Hematopoietic multipotent progenitor cell treated with erythropoietin and hydrocortisone succinate and interleukin-3 and kit ligand, for 8 days (in vitro differentiated cells): ENCODE data around the gene SLAMF1.

Experiments
- DNase-seq: peaks from one replicate; pipeline ENCODE4 v3.0.0-alpha.2; 2015

Gene SLAMF1

DNA sequence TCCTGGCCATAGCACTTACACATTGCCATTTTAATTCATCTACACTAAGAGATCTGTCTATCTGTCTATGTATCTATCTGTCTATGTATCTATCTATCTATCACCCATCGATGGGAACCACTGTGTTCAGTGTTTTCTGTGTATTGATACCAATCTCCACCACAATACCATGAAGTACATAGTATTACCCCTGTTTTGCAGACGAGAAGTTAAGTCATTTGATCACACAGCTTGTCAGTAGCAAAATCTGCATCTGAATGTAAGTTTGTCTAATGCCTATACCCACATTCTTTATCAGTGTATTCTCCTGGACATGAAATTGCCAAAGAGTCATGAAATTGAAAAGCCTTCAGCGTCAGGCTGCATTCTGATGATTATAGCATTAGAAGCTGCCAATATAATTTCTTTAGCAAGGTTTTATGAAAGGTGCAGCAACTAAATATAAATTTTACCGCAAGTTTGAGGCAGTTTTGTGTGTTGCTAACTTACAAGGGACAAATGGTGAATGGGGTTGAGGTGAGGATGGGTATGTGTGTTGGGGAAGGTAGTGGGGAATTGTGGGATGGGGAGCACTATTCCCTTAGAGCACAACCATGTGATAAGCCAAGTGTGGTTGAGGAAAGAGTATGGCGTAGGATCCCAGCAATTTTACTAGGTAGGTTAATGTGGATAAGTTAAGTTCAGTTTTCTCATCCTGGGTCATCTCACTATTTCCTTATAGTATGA is 24.2 kb downstream of the SLAMF1 start:
- no peak for DNase-seq

DNA sequence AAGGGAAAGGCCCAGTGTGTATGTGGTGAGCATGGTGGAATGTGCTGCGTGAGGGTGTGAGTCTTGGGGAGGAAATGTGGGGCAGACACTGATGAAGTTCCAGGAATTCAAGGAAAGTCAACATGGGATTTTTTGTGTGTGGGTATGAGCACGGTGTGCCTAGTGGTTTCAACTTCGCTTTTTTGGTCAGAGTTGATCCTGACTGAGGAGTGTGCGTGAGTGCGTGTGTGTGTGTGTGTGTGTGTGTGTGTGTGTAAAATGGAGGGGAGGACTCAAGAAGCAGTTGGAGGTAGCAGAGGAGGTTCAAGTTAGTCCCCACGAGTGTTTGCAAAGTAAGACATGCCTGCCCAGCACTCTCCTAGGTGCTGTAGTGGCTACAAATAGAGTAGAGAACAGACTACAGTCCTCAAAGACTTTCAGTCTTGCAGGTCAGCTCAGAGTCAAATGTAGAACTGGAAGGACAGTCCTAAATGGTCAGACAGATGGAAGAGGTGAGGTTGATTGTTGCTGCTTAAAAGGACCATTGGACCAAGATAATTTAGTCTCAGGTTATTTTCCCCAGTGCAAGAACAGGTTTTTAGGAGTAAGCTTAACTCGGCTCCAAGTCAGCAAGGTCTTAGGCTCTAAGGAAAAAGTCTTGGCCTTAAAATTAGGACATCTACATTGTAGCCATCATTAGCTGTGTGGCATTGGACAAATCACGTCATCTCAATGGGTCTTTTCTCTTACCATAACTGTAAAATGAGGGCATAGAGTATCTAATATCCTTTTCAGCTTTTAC is 25.0 kb downstream of the SLAMF1 start:
- DNase-seq = no peak

DNA sequence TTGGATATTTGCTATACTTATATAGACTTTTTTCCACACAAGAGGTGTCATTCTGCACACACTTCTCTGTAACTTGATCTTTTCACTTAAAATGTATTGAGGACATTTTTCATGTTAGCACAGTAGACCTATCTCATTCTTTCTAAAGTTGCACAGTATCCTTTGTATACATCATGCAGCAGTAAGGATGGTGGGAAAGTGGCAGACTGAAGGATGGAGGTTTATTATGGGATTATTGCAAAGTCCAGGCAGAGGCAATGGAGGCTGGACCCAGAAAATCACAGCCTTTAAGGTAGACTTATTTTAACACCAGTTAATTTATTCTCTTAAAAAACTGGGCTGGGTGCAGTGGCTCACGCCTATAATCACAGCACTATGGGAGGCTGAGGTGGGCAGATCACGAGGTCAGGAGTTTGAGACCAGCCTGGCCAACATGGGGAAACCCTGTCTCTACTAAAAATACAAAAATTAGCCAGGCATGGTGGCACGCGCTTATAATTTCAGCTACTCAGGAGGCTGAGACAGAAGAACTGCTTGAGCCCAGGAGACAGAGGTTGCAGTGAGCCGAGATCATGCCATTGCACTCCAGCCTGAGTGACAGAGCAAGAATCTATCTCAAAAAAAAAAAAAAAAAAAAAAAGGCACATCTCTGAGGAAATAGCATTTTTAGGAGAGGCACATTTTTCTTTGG is 25.8 kb downstream of the SLAMF1 start:
- no peak for DNase-seq

DNA sequence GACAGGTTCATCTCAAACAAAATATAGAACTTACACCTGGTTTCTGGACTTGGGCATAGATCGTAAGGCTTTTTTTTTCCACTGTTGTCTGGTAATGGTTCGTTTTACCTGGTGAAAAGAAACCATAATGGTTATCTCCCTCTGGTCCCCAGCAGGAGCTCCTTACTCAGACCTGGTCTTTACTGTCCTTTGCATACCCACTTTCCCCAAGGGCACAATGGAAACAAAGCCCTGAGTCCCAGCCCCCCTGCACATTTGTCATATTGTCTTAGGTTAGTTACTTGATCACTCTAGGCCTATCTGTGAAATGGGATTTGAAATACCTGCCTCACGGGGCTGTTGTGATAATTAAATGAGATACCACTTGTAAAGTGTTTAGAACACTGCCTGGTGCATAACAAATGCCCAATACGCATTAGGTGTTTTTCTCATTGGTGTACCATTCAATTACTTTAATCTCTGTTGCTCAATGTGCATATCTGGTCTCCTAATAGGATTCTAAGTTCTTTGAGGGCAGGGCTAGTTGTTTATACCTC is 27.0 kb downstream of the SLAMF1 start:
- no peak for DNase-seq

DNA sequence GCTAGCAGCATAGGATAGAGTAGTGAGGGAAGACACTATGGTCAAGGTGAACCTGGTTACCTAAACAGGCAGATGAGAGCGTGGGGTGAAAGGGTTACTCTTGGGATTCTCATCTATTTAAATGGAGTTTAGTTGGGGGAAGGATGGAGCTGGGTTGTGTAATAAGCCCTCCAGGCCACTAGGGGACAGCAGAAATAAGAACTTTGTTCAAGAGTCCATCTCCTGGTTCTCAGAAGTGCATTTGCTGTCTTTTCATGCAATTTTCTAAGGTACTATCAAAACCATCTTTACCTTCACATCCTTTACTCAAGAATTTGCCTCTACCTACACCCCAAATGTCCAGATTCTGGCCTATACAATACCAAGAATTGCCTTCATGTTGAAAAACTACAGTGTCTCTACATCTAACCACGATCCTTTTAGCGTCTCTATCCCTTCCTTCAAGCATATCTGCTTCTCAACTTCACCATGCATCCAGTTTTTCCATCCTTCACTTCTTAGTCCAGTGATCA is 28.0 kb downstream of the SLAMF1 start:
- peak; percentile 48 for DNase-seq

DNA sequence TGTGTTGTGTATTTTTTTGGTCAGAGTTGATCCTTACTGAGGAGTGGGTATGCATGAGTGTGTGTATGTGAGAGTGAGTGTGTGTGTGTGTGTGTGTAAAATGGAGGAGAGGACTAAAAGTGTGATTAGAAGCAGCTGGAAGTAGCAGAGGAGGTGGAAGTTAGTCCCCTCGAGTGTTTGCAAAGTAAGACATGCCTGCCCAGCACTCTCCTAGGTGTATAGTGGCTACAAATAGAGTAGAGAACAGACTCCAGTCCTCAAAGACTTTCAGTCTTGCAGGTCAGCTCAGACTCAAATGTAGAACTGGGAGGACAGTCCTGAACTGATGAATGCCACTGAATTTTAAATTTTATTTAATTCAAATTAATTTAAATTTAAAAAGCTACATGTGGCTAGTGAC is 28.5 kb downstream of the SLAMF1 start:
- DNase-seq = no peak

DNA sequence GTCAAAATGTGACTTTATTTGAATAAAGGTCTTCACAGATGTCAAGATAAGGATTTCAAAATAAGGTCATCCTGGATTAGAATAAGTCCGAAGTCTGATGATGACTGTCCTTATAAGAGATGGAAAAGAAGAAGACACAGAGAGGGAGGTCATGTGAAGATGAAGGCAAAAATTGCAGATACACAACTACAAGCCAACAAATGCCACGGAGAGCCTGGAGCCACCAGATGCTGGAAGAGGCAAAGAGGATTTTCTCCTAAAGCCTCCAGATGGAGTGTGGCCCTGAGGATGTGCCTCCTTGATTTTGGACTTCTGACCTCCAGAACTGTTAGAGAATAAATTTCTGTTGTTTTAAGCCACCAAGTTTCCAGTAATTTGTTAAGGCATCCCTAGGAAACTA is 31.2 kb downstream of the SLAMF1 start:
- DNase-seq = no peak

DNA sequence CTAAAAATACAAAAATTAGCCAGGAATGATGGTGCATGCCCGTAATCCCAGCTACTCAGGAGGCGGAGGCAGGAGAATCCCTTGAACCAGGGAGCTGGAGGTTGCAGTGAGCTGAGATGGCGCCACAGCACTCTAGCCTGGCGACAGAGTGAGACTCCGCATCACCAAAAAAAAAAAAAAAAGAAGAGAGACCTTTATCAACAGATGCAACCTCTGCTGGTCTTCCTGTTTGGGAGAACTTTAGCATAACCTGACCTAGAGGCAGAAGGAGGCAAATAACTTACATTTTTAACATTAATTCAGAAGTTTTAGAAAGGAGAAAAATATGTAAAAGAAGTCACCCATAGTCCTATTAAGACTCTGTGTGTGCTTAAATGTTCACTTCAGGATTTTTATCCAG is 32.4 kb downstream of the SLAMF1 start:
- peak; percentile 16 for DNase-seq

DNA sequence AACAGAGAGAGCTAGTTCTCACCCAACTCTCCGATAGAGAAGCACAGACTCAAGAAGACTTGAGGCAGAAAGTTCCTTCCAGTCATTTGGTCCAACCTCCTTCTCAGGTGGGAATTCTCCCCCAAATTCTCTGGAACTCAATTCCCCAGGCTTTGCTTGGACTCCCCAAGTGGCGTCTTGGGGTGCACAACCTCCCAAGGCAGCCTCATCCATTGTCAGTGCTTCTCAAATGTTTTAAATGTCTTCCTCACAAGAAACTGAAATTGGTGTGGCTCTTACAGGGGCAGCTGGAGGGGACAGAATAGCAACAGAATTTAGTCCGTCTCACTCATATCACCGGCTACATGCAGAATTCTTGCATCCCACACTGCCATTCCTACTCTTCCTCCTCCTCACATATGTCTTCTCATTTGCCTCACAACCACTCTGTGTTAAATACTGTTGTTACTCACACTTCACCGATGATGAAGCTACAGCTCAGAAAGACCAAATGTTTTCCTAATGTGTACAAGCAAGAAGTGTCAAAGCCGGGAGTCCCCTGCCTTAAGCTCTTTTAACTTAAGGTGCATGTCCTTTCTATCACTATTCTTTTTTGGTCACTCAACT is 34.1 kb downstream of the SLAMF1 start:
- no peak for DNase-seq

DNA sequence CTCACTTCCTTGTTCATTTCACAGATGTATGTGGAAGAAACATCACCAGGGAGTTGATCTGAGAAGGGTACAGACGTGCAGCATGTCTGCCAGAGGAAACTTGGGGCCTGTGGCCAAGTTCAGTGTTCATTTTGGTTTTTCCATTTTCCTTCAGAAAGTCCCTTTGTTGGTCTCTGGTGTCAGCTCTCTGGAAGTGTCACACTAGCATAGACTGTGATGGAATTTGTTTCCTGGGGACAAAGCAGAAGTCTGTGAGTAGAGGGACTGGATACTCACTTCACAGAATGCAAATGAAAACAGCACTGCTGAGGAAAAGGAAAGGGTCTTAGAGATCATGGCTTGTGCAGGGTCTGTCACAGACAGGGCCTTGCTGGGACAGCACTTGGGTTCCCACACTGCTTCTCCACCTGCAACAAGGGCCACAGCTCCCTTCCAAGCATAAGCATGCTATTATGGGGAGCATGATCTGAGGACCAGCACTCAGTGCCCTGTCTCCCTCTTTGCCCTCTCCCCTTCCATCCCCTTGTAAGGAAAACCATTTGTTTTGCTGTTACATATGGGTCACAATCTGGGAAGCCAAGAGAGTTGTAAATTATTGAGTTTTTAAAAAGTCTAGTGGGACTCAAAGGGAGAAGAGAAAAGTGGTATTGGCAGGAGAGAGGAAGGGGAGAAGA is 36.1 kb downstream of the SLAMF1 start:
- DNase-seq = no peak

DNA sequence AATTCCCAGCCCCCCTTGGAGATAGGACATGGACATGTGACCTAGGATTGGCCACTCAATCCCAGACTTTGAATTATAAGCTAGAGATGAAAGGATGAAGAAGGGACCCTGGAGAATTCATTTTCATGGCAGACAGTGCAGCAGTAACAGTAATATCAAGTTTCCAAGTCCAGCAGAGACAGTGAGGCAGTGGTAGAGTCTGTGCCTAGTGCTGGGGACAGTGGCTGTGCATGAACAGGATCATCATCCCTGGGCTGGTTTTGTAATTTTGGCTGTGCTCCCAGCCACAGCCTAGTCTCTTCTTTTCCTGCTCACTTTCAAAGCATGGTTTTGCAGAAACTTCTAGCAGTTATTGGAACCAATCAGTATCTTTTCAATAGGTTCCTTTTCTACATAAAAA is 37.9 kb downstream of the SLAMF1 start:
- DNase-seq = no peak

DNA sequence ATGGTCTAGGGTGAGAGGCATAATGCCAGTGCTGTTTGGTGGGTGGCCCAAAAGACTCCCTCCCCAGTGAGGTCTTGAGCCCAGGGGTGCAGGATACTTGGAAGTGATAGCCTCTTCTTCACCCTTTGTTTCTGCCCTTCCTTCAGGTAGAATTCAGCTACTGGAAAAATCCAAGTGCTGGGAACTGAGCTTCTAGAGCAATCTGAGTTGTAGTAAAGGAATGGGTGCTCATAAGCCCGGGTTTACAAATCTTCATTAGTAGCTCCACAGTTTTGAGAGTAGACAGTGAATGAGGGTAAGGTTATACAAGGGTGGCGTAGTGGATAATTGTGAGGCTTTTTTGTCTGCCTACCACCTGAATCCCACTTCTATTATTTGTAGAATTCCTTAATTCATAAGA is 38.3 kb downstream of the SLAMF1 start:
- no peak for DNase-seq

DNA sequence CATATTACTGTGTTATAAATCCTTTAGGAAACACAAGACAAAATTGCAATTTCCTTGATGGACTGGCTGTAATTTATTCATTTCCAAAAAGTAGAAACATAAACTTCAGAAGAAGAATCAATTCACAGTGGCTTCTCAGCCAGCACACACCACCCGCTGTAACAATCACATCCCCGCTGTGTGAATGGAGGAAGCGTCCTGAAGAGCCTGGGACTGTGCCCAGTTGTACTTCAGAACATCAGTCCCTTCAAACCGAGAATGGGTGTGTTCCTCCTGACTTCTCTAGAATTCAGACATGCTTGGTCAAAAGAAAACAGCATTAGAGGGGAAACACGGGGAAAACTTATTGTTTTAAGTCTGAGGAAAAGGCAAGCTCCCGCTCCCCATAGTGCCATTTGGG is 38.8 kb downstream of the SLAMF1 start:
- no peak for DNase-seq

DNA sequence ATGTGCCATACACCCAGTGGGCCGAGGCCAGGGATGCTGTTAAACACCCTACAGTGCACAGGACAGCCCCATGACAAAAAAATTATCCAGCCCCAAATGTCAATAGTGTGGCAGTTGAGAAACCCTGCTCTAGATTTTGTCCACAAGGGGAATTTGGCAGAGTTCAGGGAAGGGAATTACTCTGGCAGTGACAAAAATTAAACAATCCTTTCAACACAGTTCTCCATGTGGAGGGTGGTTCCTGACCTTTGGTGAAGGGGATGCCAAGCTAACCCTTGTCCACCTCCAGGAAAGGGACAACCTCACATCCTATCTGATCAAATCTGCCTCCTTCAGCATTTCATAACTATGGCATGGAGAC is 39.2 kb downstream of the SLAMF1 start:
- no peak for DNase-seq

DNA sequence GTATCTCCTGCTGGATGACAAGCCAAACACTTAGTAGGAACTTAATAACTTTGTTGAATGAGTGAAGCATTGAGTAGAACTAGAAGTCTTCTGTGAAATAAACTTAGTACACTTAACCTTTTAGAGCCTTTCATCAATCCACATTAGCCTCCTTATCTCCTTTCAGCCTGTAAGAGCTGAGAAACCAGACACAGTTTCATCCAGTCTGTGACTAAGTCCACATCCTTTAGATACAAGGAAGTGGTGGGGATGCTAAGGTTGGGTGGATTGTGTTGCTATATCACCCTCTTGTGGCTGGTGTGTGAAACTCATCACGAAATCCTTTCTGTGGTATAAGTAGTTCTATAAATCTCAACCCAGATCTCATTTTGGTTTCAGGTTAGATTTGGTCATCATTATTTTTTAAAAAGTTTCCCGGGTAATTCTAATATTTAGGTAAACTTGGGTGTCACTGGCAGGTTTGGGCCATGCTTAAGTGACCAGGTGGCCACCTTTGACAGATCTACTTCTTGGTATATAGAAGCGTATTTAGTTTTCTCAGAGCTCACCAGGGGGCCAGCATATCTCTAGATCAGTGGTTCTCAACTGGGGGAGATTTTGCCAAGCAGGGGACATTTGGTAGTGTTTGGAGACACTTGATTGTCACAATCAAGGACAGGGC is 39.7 kb downstream of the SLAMF1 start:
- peak; percentile 92 for DNase-seq

DNA sequence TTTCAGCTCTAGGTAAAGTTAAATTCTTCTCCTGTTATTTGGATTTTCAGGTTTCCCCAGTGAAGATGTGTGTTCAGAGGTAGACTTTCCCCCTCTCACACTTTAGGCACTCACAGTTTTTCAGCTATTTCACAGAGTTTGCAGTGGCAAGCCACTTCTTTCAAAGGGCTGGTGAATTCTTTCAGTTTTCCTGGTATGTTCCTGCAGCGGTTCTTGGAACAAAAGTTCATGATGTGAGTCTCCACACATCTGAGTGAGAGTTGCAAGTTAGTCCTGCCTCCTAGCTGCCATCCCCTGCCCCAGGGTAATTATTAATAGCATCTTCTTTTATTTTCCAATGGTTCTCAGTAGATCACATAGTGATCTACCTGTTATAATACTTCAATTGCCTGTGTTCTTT is 40.2 kb downstream of the SLAMF1 start:
- DNase-seq = no peak

DNA sequence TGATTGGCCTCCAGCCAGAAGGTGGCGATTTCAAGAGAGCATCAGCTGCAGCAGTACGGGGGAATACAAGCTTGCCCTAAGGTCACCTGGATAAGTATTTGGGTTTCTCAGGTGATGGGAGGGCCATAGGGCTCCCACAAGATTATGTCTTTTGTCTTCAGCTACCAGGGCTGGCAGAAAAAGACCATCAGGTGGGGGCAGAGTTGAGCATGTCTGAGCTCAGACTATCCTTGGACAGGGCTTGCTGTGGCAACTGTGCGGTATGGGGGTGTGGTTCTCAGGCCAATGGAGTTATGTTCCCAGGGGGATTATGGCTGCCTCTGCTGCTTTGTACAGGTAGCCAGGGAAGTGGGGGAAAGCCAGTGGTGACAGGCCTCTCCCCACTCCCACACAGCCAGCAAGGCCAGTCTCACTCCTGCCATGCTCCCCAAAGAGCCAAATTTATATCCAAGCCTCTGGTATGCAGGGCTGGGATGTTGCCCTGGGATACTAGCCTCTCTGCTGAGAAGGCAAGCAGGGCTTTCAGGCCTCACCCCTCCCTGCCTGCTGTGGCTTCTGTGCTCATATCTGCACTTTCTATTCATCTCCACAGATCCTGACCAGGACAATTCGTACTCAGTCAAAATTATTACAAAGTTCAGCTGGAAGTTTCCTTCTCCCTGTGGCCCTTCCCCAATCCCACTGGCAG is 40.9 kb downstream of the SLAMF1 start:
- peak; percentile 41 for DNase-seq

DNA sequence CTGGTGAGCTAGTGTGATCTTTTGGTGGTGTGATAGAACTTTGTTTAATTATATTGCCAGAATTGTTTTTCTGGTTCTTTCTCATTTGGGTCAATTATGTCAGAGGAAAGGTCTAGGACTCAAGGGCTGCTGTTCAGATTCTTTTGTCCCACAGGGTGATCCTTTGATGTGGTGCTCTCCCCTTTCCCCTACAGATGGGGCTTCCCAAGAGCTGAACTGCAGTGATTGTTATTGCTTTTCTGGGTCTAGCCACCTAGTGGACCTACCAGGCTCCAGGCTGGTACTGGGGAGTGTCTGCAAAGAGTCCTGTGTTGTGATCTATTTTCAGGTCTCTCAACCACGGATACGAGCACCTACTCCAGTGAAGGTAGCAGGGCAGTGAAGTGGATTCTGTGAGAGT is 41.6 kb downstream of the SLAMF1 start:
- no peak for DNase-seq

DNA sequence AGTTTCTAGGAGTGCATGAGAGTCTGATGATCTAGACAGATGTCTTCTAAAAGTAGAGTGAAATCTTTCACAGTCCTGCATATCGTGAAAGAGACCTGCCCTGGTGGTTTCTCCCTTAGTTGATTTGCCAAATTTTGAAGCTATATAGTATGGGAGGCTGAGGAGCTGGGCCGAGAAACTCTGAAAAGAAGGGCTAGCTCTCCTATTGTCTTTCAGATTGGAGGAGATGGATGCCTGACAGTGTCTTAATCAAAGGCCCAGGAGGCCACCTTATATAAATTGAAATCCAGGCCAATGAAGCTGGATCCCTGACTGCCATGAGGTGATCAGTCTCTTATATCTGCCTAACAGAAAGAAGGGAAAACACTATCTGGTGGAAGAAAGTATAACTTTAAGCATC is 49.1 kb downstream of the SLAMF1 start:
- no peak for DNase-seq

DNA sequence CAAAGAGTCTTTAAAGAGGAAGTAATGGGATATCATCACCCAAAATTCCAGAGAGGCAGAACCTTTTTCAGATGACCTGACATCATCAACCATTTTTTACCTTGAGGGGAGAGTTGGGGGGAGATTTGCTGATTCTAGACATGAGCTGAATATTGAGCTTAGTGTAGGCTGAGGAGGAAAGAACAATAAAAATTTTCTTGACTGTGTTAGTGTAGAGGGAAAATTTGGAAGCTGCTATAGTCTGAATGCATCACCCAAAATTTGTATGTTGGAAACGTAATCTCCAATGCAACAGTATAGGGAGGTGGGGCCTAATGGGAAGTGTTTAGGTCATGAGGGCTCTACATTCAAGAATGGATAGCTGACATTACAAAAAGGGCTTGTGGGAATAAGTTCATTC is 49.8 kb downstream of the SLAMF1 start:
- DNase-seq = no peak

DNA sequence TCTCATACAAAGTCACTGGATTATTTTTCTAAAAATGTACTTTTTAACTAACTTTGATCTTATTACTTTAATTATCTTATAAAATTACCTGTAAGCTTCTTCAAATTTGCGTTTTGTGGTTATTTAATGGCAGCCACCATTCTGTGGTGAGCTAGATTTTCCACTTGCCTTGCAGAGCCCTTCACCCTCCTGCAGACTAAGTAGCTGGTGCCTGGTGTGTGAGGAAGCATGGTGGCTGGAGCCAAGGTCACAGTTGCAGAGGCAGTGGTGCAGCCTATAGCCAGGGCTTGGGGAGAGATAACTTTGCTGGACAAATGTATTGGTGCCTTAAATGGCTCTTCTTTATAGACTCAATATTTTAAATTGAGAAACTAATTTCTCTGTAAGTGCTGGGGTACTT is 56.4 kb downstream of the SLAMF1 start:
- no peak for DNase-seq
